Keratinocyte (primary cell): ENCODE data around the gene CHAF1A. TPM values are rescaled to one million over a fixed set of nuclear protein-coding genes. Genes with fewer than 3 reads are reported as not detected.

Source experiments
- DNase-seq: peaks from one replicate; pipeline ENCODE4 v3.0.0-alpha.2; 2011; ENCODE audit warnings: low read depth, missing footprints, low spot score
- FAIRE-seq: peaks from 2 replicates; lab custom pipeline; 2011; peaks lifted over from hg19 to GRCh38; lab: Jason Lieb, UNC
- H2AFZ ChIP-seq: 2 replicates; pipeline ENCODE4 v1.6.0; 2012; ENCODE audit warnings: low read length, control low read depth, inconsistent platforms; ENCODE audit not compliant: control insufficient read depth
- H3K27ac ChIP-seq: 2 replicates; pipeline ENCODE4 v1.5.1; 2011; ENCODE audit warnings: low read length; ENCODE audit not compliant: control insufficient read depth, insufficient read depth
- H3K27me3 ChIP-seq: 3 replicates; pipeline ENCODE4 v1.6.0; 2011; ENCODE audit warnings: low read length; ENCODE audit not compliant: control insufficient read depth, insufficient read depth; ENCODE audit errors: extremely low read depth
- H3K36me3 ChIP-seq, 2 experiments: 2 replicates in 1 of 2; 3 replicates in 1 of 2; pipeline ENCODE4 v1.5.1; 2011; ENCODE audit warnings: low read length in 2 of 2, mild to moderate bottlenecking in 1 of 2; ENCODE audit not compliant: control insufficient read depth in 2 of 2, insufficient read depth in 2 of 2; ENCODE audit errors: extremely low read depth in 1 of 2
- H3K4me1 ChIP-seq: 3 replicates; pipeline ENCODE4 v1.5.1; 2011; ENCODE audit warnings: low read length; ENCODE audit not compliant: control insufficient read depth, insufficient read depth; ENCODE audit errors: extremely low read depth
- H3K4me2 ChIP-seq: 3 replicates; pipeline ENCODE4 v1.6.0; 2011; ENCODE audit warnings: low read depth, low read length; ENCODE audit not compliant: control insufficient read depth, insufficient read depth; ENCODE audit errors: extremely low read depth
- H3K4me3 ChIP-seq, 3 experiments: fragments of 200-600 bp in 1 of 3; sonication (generic) in 1 of 3; 2 replicates in 2 of 3; 3 replicates in 1 of 3; pipeline ENCODE4 v1.5.1; 2011 to 2016; ENCODE audit warnings: low read length in 3 of 3, mild to moderate bottlenecking in 3 of 3, control low read depth in 2 of 3, inconsistent platforms in 1 of 3, low read depth in 1 of 3, mixed read lengths in 1 of 3, mixed run types in 1 of 3, moderate library complexity in 1 of 3; ENCODE audit not compliant: control insufficient read depth in 2 of 3, insufficient read depth in 2 of 3; ENCODE audit errors: extremely low read depth in 1 of 3
- H3K79me2 ChIP-seq: 2 replicates; pipeline ENCODE4 v1.6.0; 2012; ENCODE audit warnings: low read length; ENCODE audit not compliant: control insufficient read depth, insufficient read depth
- H3K9ac ChIP-seq: 3 replicates; pipeline ENCODE4 v1.6.0; 2011; ENCODE audit warnings: low read length; ENCODE audit not compliant: control insufficient read depth, insufficient read depth; ENCODE audit errors: extremely low read depth
- H3K9me1 ChIP-seq: 3 replicates; pipeline ENCODE4 v1.6.0; 2011; ENCODE audit warnings: low read length; ENCODE audit not compliant: control insufficient read depth, insufficient read depth; ENCODE audit errors: extremely low read depth
- H3K9me3 ChIP-seq: 2 replicates; pipeline ENCODE4 v1.5.1; 2012; ENCODE audit warnings: low read depth, low read length; ENCODE audit not compliant: control insufficient read depth
- H4K20me1 ChIP-seq: 3 replicates; pipeline ENCODE4 v1.6.0; 2011; ENCODE audit warnings: low read length; ENCODE audit not compliant: control insufficient read depth, insufficient read depth; ENCODE audit errors: extremely low read depth
- EZH2 ChIP-seq: IDR thresholded peaks from one replicate; pipeline ENCODE4 v1.6.1; 2012; ENCODE audit warnings: inconsistent platforms, mild to moderate bottlenecking, low read length, moderate library complexity
- dilution Hi-C: fragments of 300-500 bp; cut with MboI; formaldehyde crosslinking; loops from one replicate; pipeline ENCODE4 v1.7.0; 2020; ENCODE audit warnings: low sequenced_read_pairs; ENCODE audit not compliant: extremely low pct_ligation_motif_present
- polyA plus RNA-seq, 5 experiments: library from polyadenylated mRNA; depleted of rRNA in 3 of 5; stranded (reverse) in 3 of 5; stranded (forward) in 1 of 5; unstranded in 1 of 5; fragments of >200 nt; gene quantifications; 1 replicate in 1 of 5; 2 replicates in 3 of 5; 3 replicates in 1 of 5; pipeline versions ENCODE4 v1.2.1 to v1.2.3, GENCODE V29; 2011 to 2012; ENCODE audit warnings: missing spikeins in 2 of 5, low read depth in 1 of 5, low replicate concordance in 1 of 5
- TF ChIP-seq, protein P1 (sequence below), 3 experiments: IDR thresholded peaks in 1 of 3; conservative IDR thresholded peaks in 1 of 3; optimal IDR thresholded peaks in 1 of 3; 2 replicates in 2 of 3; 3 replicates in 1 of 3; pipeline versions ENCODE3 to v1.5.1; 2011; ENCODE audit warnings: low read length in 3 of 3, mild to moderate bottlenecking in 3 of 3, moderate library complexity in 2 of 3, control low read depth in 1 of 3, inconsistent platforms in 1 of 3; ENCODE audit not compliant: insufficient read depth in 2 of 3; ENCODE audit errors: extremely low read depth in 1 of 3

The CHAF1A gene
- polyA plus RNA-seq, 1 donor (not counting 4 experiments of a cell fraction or from before 2014, with no cell fraction given): 10.6 TPM

DNA sequence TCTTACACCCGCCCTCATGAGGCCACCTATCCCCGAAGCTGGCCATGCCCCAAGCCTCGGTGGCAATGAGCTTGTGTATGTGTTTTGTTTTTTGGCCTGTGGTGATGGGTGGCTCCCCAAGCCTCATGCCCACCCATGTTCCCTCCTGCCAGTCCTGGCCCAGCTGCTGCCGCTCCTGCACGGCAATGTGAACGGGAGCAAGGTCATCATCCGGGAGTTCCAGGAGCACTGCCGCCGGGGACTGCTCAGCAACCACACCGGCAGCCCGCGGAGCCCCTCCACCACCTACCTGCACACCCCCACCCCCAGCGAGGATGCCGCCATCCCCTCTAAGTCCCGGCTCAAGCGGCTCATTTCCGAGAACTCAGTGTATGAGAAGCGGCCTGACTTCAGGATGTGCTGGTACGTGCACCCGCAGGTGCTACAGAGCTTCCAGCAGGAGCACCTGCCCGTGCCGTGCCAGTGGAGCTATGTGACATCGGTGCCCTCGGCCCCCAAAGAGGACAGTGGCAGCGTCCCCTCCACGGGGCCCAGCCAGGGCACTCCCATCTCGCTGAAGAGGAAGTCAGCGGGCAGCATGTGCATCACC is 30.6 kb downstream of the CHAF1A start:
- Histone ChIP-seq H3K9me3 (no peaks in the 10 kb centered on the region), H3K9me1 (no peaks in the 10 kb centered on the region), H3K4me1 (no peaks in the 10 kb centered on the region), H4K20me1 (no peaks in the 10 kb centered on the region), H3K9ac (no peak overlapping the region), H2AFZ (no peak overlapping the region), H3K27ac (no peak overlapping the region), H3K27me3 (no peaks in the 10 kb centered on the region), H3K79me2 (no peaks in the 10 kb centered on the region), H3K36me3 (peaks cover 21 to 38% of the 10 kb centered on the region in 2 experiments), H3K4me2 (no peak overlapping the region), H3K4me3 (no peak overlapping the region)
- dilution Hi-C loops: no loop called here
- no peak for TF ChIP-seq EZH2
- TF ChIP-seq, protein P1, sequence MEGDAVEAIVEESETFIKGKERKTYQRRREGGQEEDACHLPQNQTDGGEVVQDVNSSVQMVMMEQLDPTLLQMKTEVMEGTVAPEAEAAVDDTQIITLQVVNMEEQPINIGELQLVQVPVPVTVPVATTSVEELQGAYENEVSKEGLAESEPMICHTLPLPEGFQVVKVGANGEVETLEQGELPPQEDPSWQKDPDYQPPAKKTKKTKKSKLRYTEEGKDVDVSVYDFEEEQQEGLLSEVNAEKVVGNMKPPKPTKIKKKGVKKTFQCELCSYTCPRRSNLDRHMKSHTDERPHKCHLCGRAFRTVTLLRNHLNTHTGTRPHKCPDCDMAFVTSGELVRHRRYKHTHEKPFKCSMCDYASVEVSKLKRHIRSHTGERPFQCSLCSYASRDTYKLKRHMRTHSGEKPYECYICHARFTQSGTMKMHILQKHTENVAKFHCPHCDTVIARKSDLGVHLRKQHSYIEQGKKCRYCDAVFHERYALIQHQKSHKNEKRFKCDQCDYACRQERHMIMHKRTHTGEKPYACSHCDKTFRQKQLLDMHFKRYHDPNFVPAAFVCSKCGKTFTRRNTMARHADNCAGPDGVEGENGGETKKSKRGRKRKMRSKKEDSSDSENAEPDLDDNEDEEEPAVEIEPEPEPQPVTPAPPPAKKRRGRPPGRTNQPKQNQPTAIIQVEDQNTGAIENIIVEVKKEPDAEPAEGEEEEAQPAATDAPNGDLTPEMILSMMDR (optimal IDR thresholded peaks at IDR 0.05 in 1 of 3, IDR thresholded peaks at IDR 0.05 in 1 of 3, conservative IDR thresholded peaks at IDR 0.05 in 1 of 3; ENCODE audit: extremely low read depth in 1 of 3, insufficient read depth in 2 of 3, low read length in 3 of 3): no peak
- DNase-seq (no peak), FAIRE-seq (no peak)

DNA sequence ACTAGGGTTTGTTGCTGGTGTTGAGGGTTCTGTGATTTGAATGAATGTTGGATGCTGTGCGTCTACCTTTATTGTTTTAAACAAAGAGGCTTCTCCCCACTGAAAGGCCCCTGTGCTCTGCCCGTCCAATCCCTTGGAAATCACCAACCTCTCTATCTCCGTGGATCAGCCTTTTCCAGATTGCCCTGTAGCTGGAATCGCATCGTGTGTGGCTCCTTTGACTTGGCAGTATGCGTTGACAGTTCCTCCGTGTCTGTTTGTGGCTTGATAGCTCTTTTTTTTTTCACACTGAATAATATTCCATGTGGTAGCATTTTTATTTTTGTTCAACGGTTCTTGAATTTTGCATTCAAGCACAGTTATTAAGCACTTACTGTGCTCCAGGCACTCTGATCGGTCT is 32.0 kb downstream of the CHAF1A start:
- H3K27me3 ChIP-seq: no peaks in the 10 kb centered on the region
- FAIRE-seq: no peak

More for the DNA sequence above, 32.0 kb downstream of the CHAF1A start:
- Histone ChIP-seq H3K9me3 (no peaks in the 10 kb centered on the region), H3K79me2 (no peaks in the 10 kb centered on the region), H3K36me3 (peaks cover 19 to 31% of the 10 kb centered on the region in 2 experiments), H3K27ac (no peak overlapping the region), H3K4me3 (no peak overlapping the region), H2AFZ (no peak overlapping the region), H3K4me1 (no peaks in the 10 kb centered on the region), H3K9ac (no peak overlapping the region), H4K20me1 (no peaks in the 10 kb centered on the region), H3K9me1 (no peaks in the 10 kb centered on the region), H3K4me2 (no peak overlapping the region)
- dilution Hi-C loops: no loop called here
- TF ChIP-seq, protein P1 (optimal IDR thresholded peaks at IDR 0.05 in 1 of 3, IDR thresholded peaks at IDR 0.05 in 1 of 3, conservative IDR thresholded peaks at IDR 0.05 in 1 of 3; ENCODE audit: extremely low read depth in 1 of 3, insufficient read depth in 2 of 3, low read length in 3 of 3): no peak
- TF ChIP-seq EZH2: no peak
- DNase-seq: no peak
